ENCODE measurements around the gene PSAPL1. TPM values are rescaled to one million over a fixed set of nuclear protein-coding genes. Genes with fewer than 3 reads are reported as not detected.

PSAPL1 gene
- total RNA-seq, 1 experiment from 2014 or later = not detected

DNA sequence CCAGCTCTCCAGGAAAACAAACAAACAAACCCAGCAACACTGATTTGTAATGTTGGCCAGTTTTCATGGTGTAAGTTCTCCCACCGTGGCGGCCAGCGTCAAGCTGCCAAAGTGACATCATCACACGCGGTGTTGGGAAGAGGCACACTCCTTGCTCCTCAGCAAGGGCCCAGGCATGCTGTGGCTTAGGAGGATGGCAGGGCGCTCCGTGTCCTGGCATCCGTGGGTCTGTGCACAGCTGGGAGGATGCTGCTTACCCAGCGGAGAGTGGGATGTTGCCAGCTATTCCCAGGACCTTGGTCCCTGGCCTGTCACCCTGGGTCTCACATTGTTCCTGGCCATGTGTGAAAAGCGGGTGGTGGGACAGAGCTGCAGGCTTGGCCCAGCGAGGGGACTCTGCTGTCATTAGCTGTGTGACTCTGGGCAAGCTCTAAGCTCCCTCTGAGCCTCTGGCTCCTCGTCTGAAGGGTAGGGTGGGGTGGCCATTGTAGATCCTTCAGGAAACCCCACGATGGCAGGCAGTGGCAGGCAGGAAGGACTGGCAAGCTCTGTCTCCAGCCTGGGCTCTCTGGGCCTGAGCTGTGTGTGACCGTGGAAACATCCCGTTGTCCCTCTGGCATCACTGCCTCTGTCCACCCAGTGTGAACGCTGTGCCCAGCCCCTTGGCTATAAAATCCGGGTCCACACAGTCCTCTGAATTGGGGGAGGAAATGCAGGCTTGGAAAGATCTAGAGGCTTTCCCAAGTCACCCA, 10.8 kb downstream of the PSAPL1 start:
- no peak for DNase-seq (ENCODE audit: low read depth, low spot score)
- POLR2A ChIA-PET = no interaction called here
- in situ Hi-C loops (cut with HindIII; ENCODE audit: low pct_unique_long_range_greater_than_20kb, low sequenced_read_pairs) = no loop called here
- Histone ChIP-seq H3K27me3 (ENCODE audit: control insufficient read depth, insufficient read depth, low read length) (no peaks in the 10 kb centered on the region), H3K4me3 (ENCODE audit: low read depth in 2 of 2, low read length in 2 of 2) (no peak overlapping the region), H3K4me1 (ENCODE audit: control insufficient read depth, insufficient read depth, low read length) (no peaks in the 10 kb centered on the region), H3K9me3 (ENCODE audit: control insufficient read depth, insufficient read depth, low read depth, low read length) (no peaks in the 10 kb centered on the region), H3K36me3 (ENCODE audit: control insufficient read depth, insufficient read depth, low read length) (no peaks in the 10 kb centered on the region), H3K27ac (ENCODE audit: low read length) (no peak overlapping the region)
- no peak for TF ChIP-seq CTCF (IDR thresholded peaks at IDR 0.05)
- TF ChIP-seq POLR2AphosphoS5 (IDR thresholded peaks at IDR 0.05; ENCODE audit: low read depth, low read length) = no peak
- intact Hi-C loops (cut with micrococcal nuclease; ENCODE audit: unreplicated experiment) = no loop called here
- CTCF ChIA-PET = no interaction called here
- no TSS peak for BruUV-seq (replicated peaks)
- no peak for ATAC-seq

DNA sequence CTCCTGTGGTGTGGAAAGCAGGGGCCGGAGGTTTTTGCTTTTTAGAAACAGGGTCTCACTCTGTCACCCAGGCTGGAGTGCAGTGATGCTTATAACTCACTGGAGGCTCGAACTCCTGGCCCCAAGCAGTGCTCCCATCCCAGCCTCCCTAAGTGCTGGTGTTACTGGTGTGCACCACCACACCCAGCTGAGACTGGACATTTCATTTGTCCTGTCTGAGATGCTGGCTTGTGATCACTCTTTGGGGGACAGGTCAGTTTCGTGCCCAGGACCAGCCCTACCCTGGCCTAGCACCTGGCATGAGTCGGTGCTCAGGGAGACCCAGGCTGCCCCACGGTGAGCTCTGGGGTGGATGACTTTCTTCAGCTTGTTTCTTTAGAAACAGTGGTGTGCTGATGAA, 11.3 kb downstream of the PSAPL1 start:
- POLR2A ChIA-PET = no interaction called here
- BruUV-seq (replicated peaks) = no TSS peak

More for the DNA sequence above, 11.3 kb downstream of the PSAPL1 start:
- ATAC-seq (no peak), DNase-seq (ENCODE audit: low read depth, low spot score) (no peak)
- TF ChIP-seq CTCF (IDR thresholded peaks at IDR 0.05) (no peak), POLR2AphosphoS5 (IDR thresholded peaks at IDR 0.05; ENCODE audit: low read depth, low read length) (no peak), SIN3A (IDR thresholded peaks at IDR 0.05; ENCODE audit: borderline replicate concordance, insufficient read depth, low read depth, low read length) (no peak), TCF7L2 (IDR thresholded peaks at IDR 0.05; ENCODE audit: low read depth, low read length) (no peak)
- TF ChIP-seq, protein P1, sequence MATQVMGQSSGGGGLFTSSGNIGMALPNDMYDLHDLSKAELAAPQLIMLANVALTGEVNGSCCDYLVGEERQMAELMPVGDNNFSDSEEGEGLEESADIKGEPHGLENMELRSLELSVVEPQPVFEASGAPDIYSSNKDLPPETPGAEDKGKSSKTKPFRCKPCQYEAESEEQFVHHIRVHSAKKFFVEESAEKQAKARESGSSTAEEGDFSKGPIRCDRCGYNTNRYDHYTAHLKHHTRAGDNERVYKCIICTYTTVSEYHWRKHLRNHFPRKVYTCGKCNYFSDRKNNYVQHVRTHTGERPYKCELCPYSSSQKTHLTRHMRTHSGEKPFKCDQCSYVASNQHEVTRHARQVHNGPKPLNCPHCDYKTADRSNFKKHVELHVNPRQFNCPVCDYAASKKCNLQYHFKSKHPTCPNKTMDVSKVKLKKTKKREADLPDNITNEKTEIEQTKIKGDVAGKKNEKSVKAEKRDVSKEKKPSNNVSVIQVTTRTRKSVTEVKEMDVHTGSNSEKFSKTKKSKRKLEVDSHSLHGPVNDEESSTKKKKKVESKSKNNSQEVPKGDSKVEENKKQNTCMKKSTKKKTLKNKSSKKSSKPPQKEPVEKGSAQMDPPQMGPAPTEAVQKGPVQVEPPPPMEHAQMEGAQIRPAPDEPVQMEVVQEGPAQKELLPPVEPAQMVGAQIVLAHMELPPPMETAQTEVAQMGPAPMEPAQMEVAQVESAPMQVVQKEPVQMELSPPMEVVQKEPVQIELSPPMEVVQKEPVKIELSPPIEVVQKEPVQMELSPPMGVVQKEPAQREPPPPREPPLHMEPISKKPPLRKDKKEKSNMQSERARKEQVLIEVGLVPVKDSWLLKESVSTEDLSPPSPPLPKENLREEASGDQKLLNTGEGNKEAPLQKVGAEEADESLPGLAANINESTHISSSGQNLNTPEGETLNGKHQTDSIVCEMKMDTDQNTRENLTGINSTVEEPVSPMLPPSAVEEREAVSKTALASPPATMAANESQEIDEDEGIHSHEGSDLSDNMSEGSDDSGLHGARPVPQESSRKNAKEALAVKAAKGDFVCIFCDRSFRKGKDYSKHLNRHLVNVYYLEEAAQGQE (IDR thresholded peaks at IDR 0.05; ENCODE audit: insufficient read depth in 1 of 2, low read depth in 2 of 2, low read length in 1 of 2) = no peak
- H3K27me3 ChIP-seq (ENCODE audit: control insufficient read depth, insufficient read depth, low read length) = no peaks in the 10 kb centered on the region
- no peak overlapping the region for H3K4me3 ChIP-seq (ENCODE audit: low read depth in 2 of 2, low read length in 2 of 2)
- in situ Hi-C loops (cut with HindIII; ENCODE audit: low pct_unique_long_range_greater_than_20kb, low sequenced_read_pairs) (no loop called here), intact Hi-C loops (cut with micrococcal nuclease; ENCODE audit: unreplicated experiment) (no loop called here)
- H3K27ac ChIP-seq (ENCODE audit: low read length) = no peak overlapping the region
- no peaks in the 10 kb centered on the region for H3K4me1 ChIP-seq (ENCODE audit: control insufficient read depth, insufficient read depth, low read length)
- no peaks in the 10 kb centered on the region for H3K36me3 ChIP-seq (ENCODE audit: control insufficient read depth, insufficient read depth, low read length)
- CTCF ChIA-PET = no interaction called here
- H3K9me3 ChIP-seq (ENCODE audit: control insufficient read depth, insufficient read depth, low read depth, low read length) = no peaks in the 10 kb centered on the region
